Posterior vena cava (tissue), 2 donors: Measurements from ENCODE around the gene ZNF81. TPM values are rescaled to one million over a fixed set of nuclear protein-coding genes. Genes with fewer than 3 reads are reported as not detected.
"Not testable (repeated sequence)": the region's sequence is repeated elsewhere in the genome, so short reads cannot be mapped to it uniquely, and the experiment has no call there.

ENCODE experiments used
- DNase-seq: peaks from one replicate; pipeline ENCODE4 v3.0.0-alpha.2; 2020; ENCODE audit warnings: low spot score
- intact Hi-C, 2 donors: fragments of 100-400 bp; cut with DNase I; formaldehyde crosslinking; loops; one replicate each; pipeline versions ENCODE4 v1.14.1 to v1.14.2; 2022 to 2023
- total RNA-seq, 2 donors: library from RNA; stranded (reverse); fragmentation: NEBNext Ultra II Directional; extraction: Animal tissue kit (Norgen Biotek cat#: 25700); gene quantifications; one replicate each; pipeline ENCODE4 v1.2.1, GENCODE V29; 2021
- donor health status: DM: yes; HTN: yes; CAD: no.
- donor health status: DM: yes; HTN: yes; CAD: no.

Gene ZNF81
- total RNA-seq, 2 donors from 2014 or later, result 11.2 to 12.3 TPM

- intact Hi-C loops, result no loop called here
- no peak for DNase-seq
These were observed 1.7 kb downstream of the ZNF81 start for GRCh38 chrX:47838361-47838760.

- intact Hi-C loops, result loop anchor here in 1 of 2 donors (10.0 kb wide), 1 partner anchor 1885 kb away; no protein-coding TSS in a partner anchor
These were observed 3.4 kb downstream of the ZNF81 start for GRCh38 chrX:47840111-47840510.

GRCh38 chrX:47843363-47843762 is 6.7 kb downstream of the ZNF81 start:
- DNase-seq, result no peak
- intact Hi-C loops, result loop anchor here in 1 of 2 donors (10.0 kb wide), 1 partner anchor 1881 kb away; no protein-coding TSS in a partner anchor

More at GRCh38 chrX:47840111-47840510, 3.4 kb downstream of the ZNF81 start:
- no peak for DNase-seq

- intact Hi-C loops, result loop anchor here in 1 of 2 donors (10.0 kb wide), 1 partner anchor 1881 kb away; no protein-coding TSS in a partner anchor
- DNase-seq, result no peak
These were observed 7.4 kb downstream of the ZNF81 start for GRCh38 chrX:47844117-47844516.

- intact Hi-C loops, result loop anchor here in 1 of 2 donors (10.0 kb wide), 1 partner anchor 1879 kb away; no protein-coding TSS in a partner anchor
These were observed 9.3 kb downstream of the ZNF81 start for GRCh38 chrX:47846040-47846439.

GRCh38 chrX:47849778-47850177 is 13.1 kb downstream of the ZNF81 start:
- no peak for DNase-seq
- intact Hi-C loops, result loop anchor here (10.0 kb wide), 2 partner anchors 175 to 1875 kb away; no protein-coding TSS in a partner anchor

More at GRCh38 chrX:47846040-47846439, 9.3 kb downstream of the ZNF81 start:
- no peak for DNase-seq

- DNase-seq, result not testable (repeated sequence)
- intact Hi-C loops, result loop anchor here in 1 of 2 donors (10.0 kb wide), 1 partner anchor 174 kb away; no protein-coding TSS in a partner anchor
These were observed 13.7 kb downstream of the ZNF81 start for GRCh38 chrX:47850389-47850788.

GRCh38 chrX:47850901-47851300 is 14.2 kb downstream of the ZNF81 start:
- intact Hi-C loops, result loop anchor here in 1 of 2 donors (10.0 kb wide), 1 partner anchor 174 kb away; no protein-coding TSS in a partner anchor
- no peak for DNase-seq

- DNase-seq, result no peak
These were observed 17.8 kb downstream of the ZNF81 start for GRCh38 chrX:47854474-47854873.

GRCh38 chrX:47859686-47860085 is 23.0 kb downstream of the ZNF81 start:
- no peak for DNase-seq
- intact Hi-C loops, result loop anchor here in 1 of 2 donors (10.0 kb wide), 1 partner anchor 165 kb away; no protein-coding TSS in a partner anchor

More at GRCh38 chrX:47854474-47854873, 17.8 kb downstream of the ZNF81 start:
- intact Hi-C loops, result loop anchor here in 1 of 2 donors (10.0 kb wide), 1 partner anchor 170 kb away; no protein-coding TSS in a partner anchor

- DNase-seq, result no peak
- intact Hi-C loops, result no loop called here
These were observed 26.0 kb downstream of the ZNF81 start for GRCh38 chrX:47862680-47863079.

- intact Hi-C loops, result no loop called here
- DNase-seq, result no peak
These were observed 26.5 kb downstream of the ZNF81 start for GRCh38 chrX:47863187-47863586.

- intact Hi-C loops, result no loop called here
These were observed 27.6 kb downstream of the ZNF81 start for GRCh38 chrX:47864300-47864699.

GRCh38 chrX:47864785-47865184 is 28.1 kb downstream of the ZNF81 start:
- intact Hi-C loops, result no loop called here
- DNase-seq, result no peak

More at GRCh38 chrX:47864300-47864699, 27.6 kb downstream of the ZNF81 start:
- DNase-seq, result no peak

- intact Hi-C loops, result no loop called here
- no peak for DNase-seq
These were observed 36.4 kb downstream of the ZNF81 start for GRCh38 chrX:47873123-47873522.

- intact Hi-C loops, result no loop called here
- no peak for DNase-seq
These were observed 40.6 kb downstream of the ZNF81 start for GRCh38 chrX:47877327-47877726.

- no peak for DNase-seq
- intact Hi-C loops, result no loop called here
These were observed 41.5 kb downstream of the ZNF81 start for GRCh38 chrX:47878198-47878597.

GRCh38 chrX:47879463-47879862 is 42.8 kb downstream of the ZNF81 start:
- intact Hi-C loops, result no loop called here
- no peak for DNase-seq

- no peak for DNase-seq
- intact Hi-C loops, result no loop called here
These were observed 44.2 kb downstream of the ZNF81 start for GRCh38 chrX:47880927-47881326.

GRCh38 chrX:47885501-47885900 is 48.8 kb downstream of the ZNF81 start:
- DNase-seq, result no peak
- intact Hi-C loops, result no loop called here

GRCh38 chrX:47898024-47898423 is 61.3 kb downstream of the ZNF81 start:
- no peak for DNase-seq
- intact Hi-C loops, result loop anchor here in 1 of 2 donors (10.0 kb wide), 1 partner anchor 583 kb away; no protein-coding TSS in a partner anchor
